Liver (tissue), 9 donors: ENCODE data around the gene CD52. TPM values are rescaled to one million over a fixed set of nuclear protein-coding genes. Genes with fewer than 3 reads are reported as not detected.

Experiments used
- DNase-seq: peaks from one replicate; pipeline ENCODE4 v3.0.0-alpha.2; 2017; ENCODE audit warnings: low spot score
- H3K27ac ChIP-seq, 2 donors: one replicate each; pipeline ENCODE4 v1.7.0; 2013; ENCODE audit warnings: inconsistent platforms in 2 of 2, low read length in 2 of 2, control low read depth in 1 of 2, low read depth in 1 of 2, mild to moderate bottlenecking in 1 of 2
- H3K27me3 ChIP-seq, 4 donors: one replicate each; pipeline versions ENCODE4 v1.6.1 to v1.7.0; 2013; ENCODE audit warnings: low read length in 3 of 4, inconsistent platforms in 1 of 4, mild to moderate bottlenecking in 1 of 4, moderate library complexity in 1 of 4; ENCODE audit not compliant: control insufficient read depth in 4 of 4, insufficient read depth in 4 of 4
- H3K36me3 ChIP-seq, 4 donors: one replicate each; pipeline versions ENCODE4 v1.6.1 to v1.7.0; 2013; ENCODE audit warnings: low read length in 3 of 4, mild to moderate bottlenecking in 3 of 4, low read depth in 1 of 4, moderate library complexity in 1 of 4; ENCODE audit not compliant: control insufficient read depth in 4 of 4, insufficient read depth in 3 of 4
- H3K4me1 ChIP-seq, 4 donors: one replicate each; pipeline versions ENCODE4 v1.6.1 to v1.7.0; 2013; ENCODE audit warnings: low read length in 3 of 4, mild to moderate bottlenecking in 3 of 4, moderate library complexity in 1 of 4; ENCODE audit not compliant: control insufficient read depth in 4 of 4, insufficient read depth in 4 of 4
- H3K4me3 ChIP-seq, 3 donors: one replicate each; pipeline versions ENCODE4 v1.6.1 to v1.7.0; 2013; ENCODE audit warnings: low read length in 3 of 3, control low read depth in 1 of 3, low read depth in 1 of 3, mild to moderate bottlenecking in 1 of 3
- H3K9ac ChIP-seq, 2 donors: one replicate each; pipeline ENCODE4 v1.7.0; 2013; ENCODE audit warnings: low read length in 2 of 2, mild to moderate bottlenecking in 2 of 2, moderate library complexity in 2 of 2, control low read depth in 1 of 2, low read depth in 1 of 2
- H3K9me3 ChIP-seq, 4 donors: one replicate each; pipeline versions ENCODE4 v1.6.1 to v1.7.0; 2013; ENCODE audit warnings: low read length in 3 of 4; ENCODE audit not compliant: control insufficient read depth in 4 of 4
- ATF3 ChIP-seq: IDR thresholded peaks from 2 replicates; pipeline ENCODE4 v1.6.1; 2016; ENCODE audit warnings: antibody characterized with exemption
- EGR1 ChIP-seq, 2 donors: IDR thresholded peaks; 2 replicates each; pipeline ENCODE4 v1.6.1; 2016 to 2018; ENCODE audit warnings: antibody characterized with exemption in 2 of 2, low read depth in 2 of 2
- FOXA1 ChIP-seq: IDR thresholded peaks from 2 replicates; pipeline ENCODE4 v1.6.1; 2016; ENCODE audit warnings: antibody characterized with exemption
- FOXA2 ChIP-seq: IDR thresholded peaks from 2 replicates; pipeline ENCODE4 v1.6.1; 2016; ENCODE audit warnings: antibody characterized with exemption
- HNF4A ChIP-seq, 2 donors: conservative IDR thresholded peaks; 2 replicates each; pipeline ENCODE4 v1.6.1; 2016; ENCODE audit warnings: antibody characterized with exemption in 2 of 2, mild to moderate bottlenecking in 2 of 2
- HNF4G ChIP-seq: IDR thresholded peaks from 2 replicates; pipeline ENCODE4 v1.6.1; 2016; ENCODE audit warnings: antibody characterized with exemption
- JUND ChIP-seq, 2 donors: IDR thresholded peaks; 2 replicates each; pipeline ENCODE4 v1.6.1; 2016; ENCODE audit warnings: antibody characterized with exemption in 2 of 2
- RAD21 ChIP-seq, 2 donors: IDR thresholded peaks; 2 replicates each; pipeline ENCODE4 v1.6.1; 2016; ENCODE audit warnings: antibody characterized with exemption in 2 of 2, mild to moderate bottlenecking in 2 of 2
- WGBS: extraction: QIAGEN DNeasy Blood & Tissue Kit; methylation state at CpG from one replicate; pipeline ENCODE4 v1.1.7; 2013; 5-methylcytosine and 5-hydroxymethylcytosine counted together
- polyA plus RNA-seq, 2 donors: library from polyadenylated mRNA; stranded (reverse) in 1 of 2; unstranded in 1 of 2; fragments of 200-250 nt in 1 of 2; fragments of >200 nt in 1 of 2; fragmentation: Nextera tagmentation in 1 of 2; extraction: Ambion mirVana in 1 of 2; gene quantifications; one replicate each; pipeline versions ENCODE4 v1.2.1 to v1.2.3, GENCODE V29; 2013 to 2015
- total RNA-seq, 2 donors: library from RNA; depleted of rRNA; stranded (reverse); fragments of >200 nt; gene quantifications; one replicate each; pipeline ENCODE4 v1.2.3, GENCODE V29; 2014
- TF ChIP-seq, protein P1 (sequence below): fragments of 150-350 bp; IDR thresholded peaks from 2 replicates; pipeline ENCODE4 v1.5.1; 2017; ENCODE audit warnings: improper control_type of control experiment, low read depth, low read length; ENCODE audit not compliant: missing input control
- TF ChIP-seq, protein P2 (sequence below): IDR thresholded peaks from 2 replicates; pipeline ENCODE4 v1.6.1; 2016; ENCODE audit warnings: antibody characterized with exemption
- TF ChIP-seq, protein P3 (sequence below): IDR thresholded peaks from 2 replicates; pipeline ENCODE4 v1.6.1; 2016; ENCODE audit warnings: antibody characterized with exemption
- donor health status: healthy.
- donor health status: healthy.
- donor health status: healthy.
- donor health status: healthy.
- donor health status: healthy.

Gene CD52
- total and polyA plus RNA-seq, 4 donors, result 1.7 to 16.4 (median 8.9) TPM

DNA sequence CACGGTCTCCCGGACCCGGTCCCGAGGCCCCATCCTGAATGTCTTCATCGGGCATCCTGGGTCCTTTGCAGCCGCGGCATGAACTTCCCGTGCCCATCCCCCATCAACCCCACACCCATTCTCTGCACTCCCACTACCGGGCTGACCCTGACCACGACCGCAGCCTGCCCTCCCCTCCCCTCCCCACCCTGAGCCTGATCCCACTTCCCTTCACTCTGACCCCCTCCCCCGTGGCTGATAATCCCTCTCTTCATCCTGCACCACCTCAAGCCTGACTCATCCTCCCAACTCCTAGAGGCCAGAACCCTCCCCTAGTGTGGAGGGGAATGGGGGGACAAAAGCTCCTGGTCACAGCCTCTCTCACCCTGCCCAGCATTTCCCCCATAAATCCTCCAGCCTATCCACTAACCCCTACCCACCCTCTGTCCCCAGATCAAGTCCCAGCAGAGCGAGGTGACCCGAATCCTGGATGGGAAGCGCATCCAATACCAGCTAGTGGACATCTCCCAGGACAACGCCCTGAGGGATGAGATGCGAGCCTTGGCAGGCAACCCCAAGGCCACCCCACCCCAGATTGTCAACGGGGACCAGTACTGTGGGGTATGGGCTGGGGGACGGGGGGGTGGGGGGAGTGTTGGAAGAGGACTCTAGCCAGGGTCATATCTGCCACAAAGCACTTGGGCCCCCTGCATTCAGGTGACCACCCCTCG is 37.3 kb upstream of the CD52 start:
- 32% methylated on average over 20 of the region's 20 CpGs for WGBS
- no peaks in the 10 kb centered on the region for H3K27me3 ChIP-seq
- H3K4me1 ChIP-seq, result peaks cover 17 to 54% (median 33%) of the 10 kb centered on the region in 4 donors
- TF ChIP-seq HNF4G (no peak), RAD21 (IDR thresholded peaks at IDR 0.05) (no peak), JUND (IDR thresholded peaks at IDR 0.05) (no peak), ATF3 (no peak), EGR1 (IDR thresholded peaks at IDR 0.05; ENCODE audit: low read depth in 2 of 2) (no peak)
- TF ChIP-seq, protein P1, sequence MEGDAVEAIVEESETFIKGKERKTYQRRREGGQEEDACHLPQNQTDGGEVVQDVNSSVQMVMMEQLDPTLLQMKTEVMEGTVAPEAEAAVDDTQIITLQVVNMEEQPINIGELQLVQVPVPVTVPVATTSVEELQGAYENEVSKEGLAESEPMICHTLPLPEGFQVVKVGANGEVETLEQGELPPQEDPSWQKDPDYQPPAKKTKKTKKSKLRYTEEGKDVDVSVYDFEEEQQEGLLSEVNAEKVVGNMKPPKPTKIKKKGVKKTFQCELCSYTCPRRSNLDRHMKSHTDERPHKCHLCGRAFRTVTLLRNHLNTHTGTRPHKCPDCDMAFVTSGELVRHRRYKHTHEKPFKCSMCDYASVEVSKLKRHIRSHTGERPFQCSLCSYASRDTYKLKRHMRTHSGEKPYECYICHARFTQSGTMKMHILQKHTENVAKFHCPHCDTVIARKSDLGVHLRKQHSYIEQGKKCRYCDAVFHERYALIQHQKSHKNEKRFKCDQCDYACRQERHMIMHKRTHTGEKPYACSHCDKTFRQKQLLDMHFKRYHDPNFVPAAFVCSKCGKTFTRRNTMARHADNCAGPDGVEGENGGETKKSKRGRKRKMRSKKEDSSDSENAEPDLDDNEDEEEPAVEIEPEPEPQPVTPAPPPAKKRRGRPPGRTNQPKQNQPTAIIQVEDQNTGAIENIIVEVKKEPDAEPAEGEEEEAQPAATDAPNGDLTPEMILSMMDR, result no peak
- TF ChIP-seq, protein P2, sequence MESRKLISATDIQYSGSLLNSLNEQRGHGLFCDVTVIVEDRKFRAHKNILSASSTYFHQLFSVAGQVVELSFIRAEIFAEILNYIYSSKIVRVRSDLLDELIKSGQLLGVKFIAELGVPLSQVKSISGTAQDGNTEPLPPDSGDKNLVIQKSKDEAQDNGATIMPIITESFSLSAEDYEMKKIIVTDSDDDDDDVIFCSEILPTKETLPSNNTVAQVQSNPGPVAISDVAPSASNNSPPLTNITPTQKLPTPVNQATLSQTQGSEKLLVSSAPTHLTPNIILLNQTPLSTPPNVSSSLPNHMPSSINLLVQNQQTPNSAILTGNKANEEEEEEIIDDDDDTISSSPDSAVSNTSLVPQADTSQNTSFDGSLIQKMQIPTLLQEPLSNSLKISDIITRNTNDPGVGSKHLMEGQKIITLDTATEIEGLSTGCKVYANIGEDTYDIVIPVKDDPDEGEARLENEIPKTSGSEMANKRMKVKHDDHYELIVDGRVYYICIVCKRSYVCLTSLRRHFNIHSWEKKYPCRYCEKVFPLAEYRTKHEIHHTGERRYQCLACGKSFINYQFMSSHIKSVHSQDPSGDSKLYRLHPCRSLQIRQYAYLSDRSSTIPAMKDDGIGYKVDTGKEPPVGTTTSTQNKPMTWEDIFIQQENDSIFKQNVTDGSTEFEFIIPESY, result no peak
- TF ChIP-seq, protein P3, sequence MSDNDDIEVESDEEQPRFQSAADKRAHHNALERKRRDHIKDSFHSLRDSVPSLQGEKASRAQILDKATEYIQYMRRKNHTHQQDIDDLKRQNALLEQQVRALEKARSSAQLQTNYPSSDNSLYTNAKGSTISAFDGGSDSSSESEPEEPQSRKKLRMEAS, result no peak
- no peaks in the 10 kb centered on the region for H3K9me3 ChIP-seq
- no peaks in the 10 kb centered on the region for H3K36me3 ChIP-seq
- peak overlapping the region; percentile 86 to 96 for H3K27ac ChIP-seq
- H3K9ac ChIP-seq, result peak overlapping the region in 1 of 2 donors; percentile 42
- peak; percentile 43 for DNase-seq
- peak overlapping the region; percentile 60 to 89 (median 78) for H3K4me3 ChIP-seq

DNA sequence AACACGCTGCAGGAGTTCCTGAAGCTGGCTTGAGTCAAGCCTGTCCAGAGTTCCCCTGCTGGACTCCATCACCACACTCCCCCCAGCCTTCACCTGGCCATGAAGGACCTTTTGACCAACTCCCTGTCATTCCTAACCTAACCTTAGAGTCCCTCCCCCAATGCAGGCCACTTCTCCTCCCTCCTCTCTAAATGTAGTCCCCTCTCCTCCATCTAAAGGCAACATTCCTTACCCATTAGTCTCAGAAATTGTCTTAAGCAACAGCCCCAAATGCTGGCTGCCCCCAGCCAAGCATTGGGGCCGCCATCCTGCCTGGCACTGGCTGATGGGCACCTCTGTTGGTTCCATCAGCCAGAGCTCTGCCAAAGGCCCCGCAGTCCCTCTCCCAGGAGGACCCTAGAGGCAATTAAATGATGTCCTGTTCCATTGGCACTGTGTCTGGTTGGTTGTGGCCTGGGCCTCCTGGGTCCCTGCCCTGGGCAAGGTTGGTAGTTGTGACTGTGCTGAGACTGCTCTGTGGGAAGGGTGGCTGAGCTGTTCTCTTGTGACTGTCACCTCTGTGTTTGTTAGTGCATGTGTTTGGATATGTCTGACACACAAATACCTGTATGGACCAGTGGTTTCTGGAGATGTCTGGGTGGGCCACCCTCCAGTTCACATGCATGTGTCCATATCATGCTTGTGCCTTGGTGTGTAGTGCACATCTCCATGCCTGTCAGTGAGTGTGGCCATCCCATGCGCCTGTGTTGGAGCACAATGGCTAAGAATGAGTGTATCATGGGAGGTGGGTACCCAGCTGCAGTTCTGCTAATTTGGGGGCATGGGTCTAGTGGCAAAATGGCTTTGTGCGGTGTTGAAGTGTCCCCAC is 36.4 kb upstream of the CD52 start:
- peak overlapping the region in 1 of 3 donors; percentile 89 for H3K4me3 ChIP-seq
- DNase-seq, result no peak
- no peaks in the 10 kb centered on the region for H3K27me3 ChIP-seq
- WGBS, result 96% methylated on average over 5 of the region's 5 CpGs
- no peak overlapping the region for H3K27ac ChIP-seq
- TF ChIP-seq, protein P2, result no peak
- TF ChIP-seq FOXA2 (no peak), RAD21 (IDR thresholded peaks at IDR 0.05) (no peak), HNF4A (conservative IDR thresholded peaks at IDR 0.05) (no peak), HNF4G (no peak), JUND (IDR thresholded peaks at IDR 0.05) (no peak), EGR1 (IDR thresholded peaks at IDR 0.05; ENCODE audit: low read depth in 2 of 2) (no peak), FOXA1 (no peak)
- TF ChIP-seq, protein P1, result no peak
- TF ChIP-seq, protein P3, result no peak
- H3K9me3 ChIP-seq, result no peaks in the 10 kb centered on the region
- H3K4me1 ChIP-seq, result peaks cover 17 to 46% (median 27%) of the 10 kb centered on the region in 4 donors
- no peaks in the 10 kb centered on the region for H3K36me3 ChIP-seq
- H3K9ac ChIP-seq, result no peak overlapping the region
